Measurements from ENCODE around the gene EHD1. TPM values are rescaled to one million over a fixed set of nuclear protein-coding genes. Genes with fewer than 3 reads are reported as not detected.

Gene EHD1
- total and polyA plus RNA-seq, 2 of the 8 experiments (the other 6 are each of a cell fraction or from before 2014, with no cell fraction given) = 31.5 to 42.9 TPM

DNA sequence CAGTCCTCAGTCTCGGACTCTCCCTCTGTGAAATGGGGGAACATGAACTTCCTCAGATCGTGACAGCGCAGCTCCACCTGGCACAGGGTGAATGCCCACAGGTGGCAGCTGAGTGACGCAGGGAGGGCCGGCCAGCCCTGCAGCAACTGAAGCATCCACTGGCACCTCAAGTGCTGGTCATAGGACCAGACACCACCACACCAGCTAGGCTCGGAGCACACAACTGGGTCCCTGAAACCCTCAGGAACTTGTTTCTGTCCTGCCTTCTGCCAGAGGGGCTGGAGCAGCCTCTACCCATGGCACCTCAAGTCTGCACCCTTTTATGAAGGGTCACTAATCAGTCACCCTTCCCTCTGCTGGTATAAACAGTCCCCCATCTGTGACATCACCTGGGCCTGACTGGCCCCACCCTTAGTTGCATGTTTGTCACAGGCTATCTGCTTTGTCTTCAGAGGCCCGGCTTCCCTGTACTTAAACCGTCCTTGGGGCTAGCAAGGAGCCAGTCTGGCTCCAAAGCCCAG is 26.5 kb downstream of the EHD1 start (continued):
- TF ChIP-seq, protein P1, sequence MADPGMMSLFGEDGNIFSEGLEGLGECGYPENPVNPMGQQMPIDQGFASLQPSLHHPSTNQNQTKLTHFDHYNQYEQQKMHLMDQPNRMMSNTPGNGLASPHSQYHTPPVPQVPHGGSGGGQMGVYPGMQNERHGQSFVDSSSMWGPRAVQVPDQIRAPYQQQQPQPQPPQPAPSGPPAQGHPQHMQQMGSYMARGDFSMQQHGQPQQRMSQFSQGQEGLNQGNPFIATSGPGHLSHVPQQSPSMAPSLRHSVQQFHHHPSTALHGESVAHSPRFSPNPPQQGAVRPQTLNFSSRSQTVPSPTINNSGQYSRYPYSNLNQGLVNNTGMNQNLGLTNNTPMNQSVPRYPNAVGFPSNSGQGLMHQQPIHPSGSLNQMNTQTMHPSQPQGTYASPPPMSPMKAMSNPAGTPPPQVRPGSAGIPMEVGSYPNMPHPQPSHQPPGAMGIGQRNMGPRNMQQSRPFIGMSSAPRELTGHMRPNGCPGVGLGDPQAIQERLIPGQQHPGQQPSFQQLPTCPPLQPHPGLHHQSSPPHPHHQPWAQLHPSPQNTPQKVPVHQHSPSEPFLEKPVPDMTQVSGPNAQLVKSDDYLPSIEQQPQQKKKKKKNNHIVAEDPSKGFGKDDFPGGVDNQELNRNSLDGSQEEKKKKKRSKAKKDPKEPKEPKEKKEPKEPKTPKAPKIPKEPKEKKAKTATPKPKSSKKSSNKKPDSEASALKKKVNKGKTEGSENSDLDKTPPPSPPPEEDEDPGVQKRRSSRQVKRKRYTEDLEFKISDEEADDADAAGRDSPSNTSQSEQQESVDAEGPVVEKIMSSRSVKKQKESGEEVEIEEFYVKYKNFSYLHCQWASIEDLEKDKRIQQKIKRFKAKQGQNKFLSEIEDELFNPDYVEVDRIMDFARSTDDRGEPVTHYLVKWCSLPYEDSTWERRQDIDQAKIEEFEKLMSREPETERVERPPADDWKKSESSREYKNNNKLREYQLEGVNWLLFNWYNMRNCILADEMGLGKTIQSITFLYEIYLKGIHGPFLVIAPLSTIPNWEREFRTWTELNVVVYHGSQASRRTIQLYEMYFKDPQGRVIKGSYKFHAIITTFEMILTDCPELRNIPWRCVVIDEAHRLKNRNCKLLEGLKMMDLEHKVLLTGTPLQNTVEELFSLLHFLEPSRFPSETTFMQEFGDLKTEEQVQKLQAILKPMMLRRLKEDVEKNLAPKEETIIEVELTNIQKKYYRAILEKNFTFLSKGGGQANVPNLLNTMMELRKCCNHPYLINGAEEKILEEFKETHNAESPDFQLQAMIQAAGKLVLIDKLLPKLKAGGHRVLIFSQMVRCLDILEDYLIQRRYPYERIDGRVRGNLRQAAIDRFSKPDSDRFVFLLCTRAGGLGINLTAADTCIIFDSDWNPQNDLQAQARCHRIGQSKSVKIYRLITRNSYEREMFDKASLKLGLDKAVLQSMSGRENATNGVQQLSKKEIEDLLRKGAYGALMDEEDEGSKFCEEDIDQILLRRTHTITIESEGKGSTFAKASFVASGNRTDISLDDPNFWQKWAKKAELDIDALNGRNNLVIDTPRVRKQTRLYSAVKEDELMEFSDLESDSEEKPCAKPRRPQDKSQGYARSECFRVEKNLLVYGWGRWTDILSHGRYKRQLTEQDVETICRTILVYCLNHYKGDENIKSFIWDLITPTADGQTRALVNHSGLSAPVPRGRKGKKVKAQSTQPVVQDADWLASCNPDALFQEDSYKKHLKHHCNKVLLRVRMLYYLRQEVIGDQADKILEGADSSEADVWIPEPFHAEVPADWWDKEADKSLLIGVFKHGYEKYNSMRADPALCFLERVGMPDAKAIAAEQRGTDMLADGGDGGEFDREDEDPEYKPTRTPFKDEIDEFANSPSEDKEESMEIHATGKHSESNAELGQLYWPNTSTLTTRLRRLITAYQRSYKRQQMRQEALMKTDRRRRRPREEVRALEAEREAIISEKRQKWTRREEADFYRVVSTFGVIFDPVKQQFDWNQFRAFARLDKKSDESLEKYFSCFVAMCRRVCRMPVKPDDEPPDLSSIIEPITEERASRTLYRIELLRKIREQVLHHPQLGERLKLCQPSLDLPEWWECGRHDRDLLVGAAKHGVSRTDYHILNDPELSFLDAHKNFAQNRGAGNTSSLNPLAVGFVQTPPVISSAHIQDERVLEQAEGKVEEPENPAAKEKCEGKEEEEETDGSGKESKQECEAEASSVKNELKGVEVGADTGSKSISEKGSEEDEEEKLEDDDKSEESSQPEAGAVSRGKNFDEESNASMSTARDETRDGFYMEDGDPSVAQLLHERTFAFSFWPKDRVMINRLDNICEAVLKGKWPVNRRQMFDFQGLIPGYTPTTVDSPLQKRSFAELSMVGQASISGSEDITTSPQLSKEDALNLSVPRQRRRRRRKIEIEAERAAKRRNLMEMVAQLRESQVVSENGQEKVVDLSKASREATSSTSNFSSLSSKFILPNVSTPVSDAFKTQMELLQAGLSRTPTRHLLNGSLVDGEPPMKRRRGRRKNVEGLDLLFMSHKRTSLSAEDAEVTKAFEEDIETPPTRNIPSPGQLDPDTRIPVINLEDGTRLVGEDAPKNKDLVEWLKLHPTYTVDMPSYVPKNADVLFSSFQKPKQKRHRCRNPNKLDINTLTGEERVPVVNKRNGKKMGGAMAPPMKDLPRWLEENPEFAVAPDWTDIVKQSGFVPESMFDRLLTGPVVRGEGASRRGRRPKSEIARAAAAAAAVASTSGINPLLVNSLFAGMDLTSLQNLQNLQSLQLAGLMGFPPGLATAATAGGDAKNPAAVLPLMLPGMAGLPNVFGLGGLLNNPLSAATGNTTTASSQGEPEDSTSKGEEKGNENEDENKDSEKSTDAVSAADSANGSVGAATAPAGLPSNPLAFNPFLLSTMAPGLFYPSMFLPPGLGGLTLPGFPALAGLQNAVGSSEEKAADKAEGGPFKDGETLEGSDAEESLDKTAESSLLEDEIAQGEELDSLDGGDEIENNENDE (IDR thresholded peaks at IDR 0.05; ENCODE audit: insufficient replicate concordance, low read length) = no peak
- TF ChIP-seq PHF8 (conservative IDR thresholded peaks at IDR 0.05; ENCODE audit: low read depth, low read length) = no peak
- TF ChIP-seq, protein P2, sequence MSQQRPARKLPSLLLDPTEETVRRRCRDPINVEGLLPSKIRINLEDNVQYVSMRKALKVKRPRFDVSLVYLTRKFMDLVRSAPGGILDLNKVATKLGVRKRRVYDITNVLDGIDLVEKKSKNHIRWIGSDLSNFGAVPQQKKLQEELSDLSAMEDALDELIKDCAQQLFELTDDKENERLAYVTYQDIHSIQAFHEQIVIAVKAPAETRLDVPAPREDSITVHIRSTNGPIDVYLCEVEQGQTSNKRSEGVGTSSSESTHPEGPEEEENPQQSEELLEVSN (IDR thresholded peaks at IDR 0.05) = no peak
- TF ChIP-seq POLR2A (IDR thresholded peaks at IDR 0.05; ENCODE audit: control extremely low read depth in 1 of 2, low read depth in 2 of 2, low read length in 2 of 2) = no peak
- no peak for TF ChIP-seq SIX5 (IDR thresholded peaks at IDR 0.05; ENCODE audit: low read depth, low read length)
- no peak for TF ChIP-seq SUZ12 (IDR thresholded peaks at IDR 0.05; ENCODE audit: low read length)
- TF ChIP-seq HDAC6 (IDR thresholded peaks at IDR 0.05; ENCODE audit: low read depth, low read length) = no peak
- no peak for TF ChIP-seq JUN (IDR thresholded peaks at IDR 0.05; ENCODE audit: low read depth, low read length)
- no peak for TF ChIP-seq CBX8 (IDR thresholded peaks at IDR 0.05; ENCODE audit: borderline replicate concordance, low read depth, low read length)
- TF ChIP-seq SP2 (IDR thresholded peaks at IDR 0.05; ENCODE audit: low read length) = no peak
